H54 (cell line): Measurements from ENCODE around the gene CCDC24.

Experiments
- DNase-seq: peaks from one replicate; pipeline ENCODE4 v3.0.0; 2011; ENCODE audit warnings: low spot score, mixed read lengths; ENCODE audit not compliant: insufficient read length
- FAIRE-seq: peaks from 3 replicates; lab custom pipeline; 2011; peaks lifted over from hg19 to GRCh38; lab: Jason Lieb, UNC
- POLR2A ChIP-seq: IDR thresholded peaks from 2 replicates; pipeline ENCODE4 v1.6.1; 2011; ENCODE audit warnings: low read depth, mild to moderate bottlenecking, low read length

Gene CCDC24

DNA sequence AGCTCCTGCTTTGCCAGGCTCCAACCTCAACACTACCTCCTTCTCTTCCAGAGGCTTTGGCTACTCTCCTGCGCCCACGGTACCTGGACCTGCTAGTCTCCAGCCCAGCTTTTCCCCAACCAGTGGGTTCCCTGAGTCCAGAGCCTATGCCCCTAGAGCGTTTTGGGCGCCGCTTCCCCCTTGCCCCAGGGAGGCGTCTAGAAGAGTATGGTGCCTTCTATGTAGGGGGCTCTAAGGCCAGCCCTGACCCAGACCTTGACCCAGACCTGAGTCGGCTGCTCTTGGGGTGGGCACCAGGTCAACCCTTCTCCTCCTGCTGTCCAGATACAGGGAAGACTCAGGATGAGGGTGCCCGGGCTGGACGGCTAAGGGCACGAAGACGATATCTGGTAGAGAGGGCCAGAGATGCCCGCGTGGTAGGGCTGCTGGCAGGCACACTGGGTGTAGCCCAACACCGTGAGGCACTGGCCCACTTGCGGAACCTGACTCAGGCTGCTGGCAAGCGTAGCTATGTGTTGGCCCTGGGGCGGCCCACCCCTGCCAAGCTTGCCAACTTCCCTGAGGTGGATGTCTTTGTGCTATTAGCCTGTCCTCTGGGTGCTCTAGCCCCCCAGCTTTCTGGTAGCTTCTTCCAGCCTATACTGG, 19.9 kb upstream of the CCDC24 start:
- no peak for DNase-seq
- FAIRE-seq = no peak
- no peak for TF ChIP-seq POLR2A

DNA sequence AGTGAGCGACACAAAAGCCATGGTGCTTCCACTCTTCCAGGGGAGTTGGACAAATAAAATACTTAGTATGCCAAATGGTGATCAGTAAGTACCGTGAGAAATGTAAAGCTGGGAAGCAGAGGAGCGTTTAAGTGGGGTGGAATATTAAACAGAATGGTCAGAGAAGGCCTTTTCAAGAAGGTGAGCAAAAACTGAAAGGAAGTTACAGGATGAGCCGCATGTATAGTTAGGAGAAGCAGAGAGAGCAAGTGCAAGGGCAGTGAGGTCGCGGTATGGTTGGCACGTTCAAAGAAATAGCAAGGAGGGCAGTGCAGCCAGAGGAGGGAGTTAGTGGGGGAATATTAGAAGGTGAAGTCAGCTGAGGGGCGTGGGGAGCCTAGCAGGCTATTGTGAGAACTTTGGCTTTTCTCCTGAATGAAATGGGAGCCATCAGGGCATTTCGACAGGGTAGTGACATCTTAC, 17.4 kb upstream of the CCDC24 start:
- DNase-seq (no peak), FAIRE-seq (no peak)
- no peak for TF ChIP-seq POLR2A

DNA sequence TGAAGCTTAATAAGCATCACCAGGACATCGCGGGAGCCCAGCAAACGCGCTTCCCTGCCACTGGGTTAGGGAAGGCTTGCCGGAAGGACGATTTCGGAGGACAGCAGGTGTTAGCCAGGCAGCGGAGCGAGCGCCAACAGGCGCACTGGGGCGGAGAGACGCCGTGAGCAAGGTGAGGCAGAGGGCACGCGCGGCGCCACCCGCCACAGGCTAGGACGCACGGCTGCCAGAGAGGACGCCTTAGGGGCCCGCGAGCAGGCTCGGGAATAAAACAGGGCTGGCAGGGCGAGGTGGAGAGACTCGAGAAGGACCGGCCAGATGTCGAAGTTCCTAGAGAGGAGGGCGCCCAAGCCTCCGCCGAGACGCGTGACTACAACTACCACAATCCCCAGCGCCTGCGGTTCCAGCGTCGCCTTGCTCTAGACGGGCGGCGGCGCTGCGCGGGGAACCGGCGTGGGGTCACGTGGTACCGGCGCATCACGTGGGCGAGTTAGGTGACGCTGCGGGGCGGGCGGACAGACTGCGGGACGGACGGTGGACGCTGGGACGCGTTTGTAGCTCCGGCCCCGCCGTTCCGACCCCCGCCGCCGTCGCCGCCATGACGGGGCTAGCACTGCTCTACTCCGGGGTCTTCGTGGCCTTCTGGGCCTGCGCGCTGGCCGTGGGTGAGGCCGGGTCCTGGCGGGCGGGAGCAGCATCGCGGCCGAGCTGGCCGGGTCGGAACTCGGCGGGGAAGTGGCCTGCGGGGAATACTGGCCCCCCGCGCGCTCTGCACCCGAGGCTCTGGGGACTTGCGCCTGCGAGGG, 16.8 kb upstream of the CCDC24 start, which contains the start of gene ATP6V0B:
Gene ATP6V0B, plus strand, starts transcription at position 518 of the 806 bp plus-strand sequence. Its CDS starts 81 bp downstream, at position 599.
- no peak for FAIRE-seq

DNA sequence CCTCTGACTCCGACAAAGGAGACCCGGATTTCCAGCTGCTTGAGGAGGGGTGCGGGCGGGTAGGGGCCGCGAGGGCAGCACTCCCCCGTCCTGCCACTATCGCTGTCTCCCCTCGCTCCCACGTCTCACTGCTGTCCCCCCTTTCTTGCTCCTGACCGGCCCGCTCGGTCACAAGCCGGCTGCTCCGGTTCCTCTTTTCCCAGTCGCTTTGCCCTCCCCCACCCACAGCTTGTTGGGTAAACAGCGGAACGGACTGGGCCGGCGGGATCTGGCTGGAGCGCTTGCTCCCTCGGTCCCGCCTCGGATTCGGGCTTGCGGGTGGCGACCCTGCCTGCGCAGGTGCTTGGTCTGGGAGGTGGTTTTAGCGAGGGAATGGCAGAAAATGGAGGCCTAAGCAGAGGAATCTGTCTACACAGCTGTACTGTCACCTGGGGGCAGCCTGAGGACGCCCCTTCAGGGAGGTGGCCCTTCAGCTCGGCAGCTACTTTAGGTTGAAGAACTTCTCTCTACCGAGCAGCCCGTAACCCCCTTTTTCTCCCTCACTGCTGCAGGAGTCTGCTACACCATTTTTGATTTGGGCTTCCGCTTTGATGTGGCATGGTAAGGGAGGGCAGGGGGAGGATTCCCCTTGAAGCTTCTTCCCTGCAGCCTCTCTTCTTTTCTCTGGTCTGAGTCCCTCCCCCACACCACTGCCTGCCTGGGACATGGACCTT, 16.0 kb upstream of the CCDC24 start:
- FAIRE-seq = no peak
- no peak for DNase-seq
- TF ChIP-seq POLR2A = no peak

More for the DNA sequence above, 16.8 kb upstream of the CCDC24 start, which contains the start of gene ATP6V0B:
- peak; percentile 97 for DNase-seq
- peak; percentile 94 for TF ChIP-seq POLR2A

DNA sequence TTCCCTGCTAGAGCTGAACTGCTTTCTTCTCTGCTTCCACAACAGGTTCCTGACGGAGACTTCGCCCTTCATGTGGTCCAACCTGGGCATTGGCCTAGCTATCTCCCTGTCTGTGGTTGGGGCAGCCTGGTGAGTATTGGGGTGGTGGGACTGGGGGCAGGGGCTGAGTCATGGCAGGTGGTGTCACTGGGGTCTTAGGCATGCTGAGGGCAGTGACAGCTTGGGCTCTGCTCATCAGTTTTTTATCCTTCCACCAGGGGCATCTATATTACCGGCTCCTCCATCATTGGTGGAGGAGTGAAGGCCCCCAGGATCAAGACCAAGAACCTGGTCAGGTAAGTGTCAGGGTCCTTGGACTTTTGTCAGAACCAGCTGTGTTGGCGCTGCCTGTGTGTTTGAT, 15.4 kb upstream of the CCDC24 start:
- DNase-seq = no peak
- no peak for TF ChIP-seq POLR2A
- FAIRE-seq = no peak

DNA sequence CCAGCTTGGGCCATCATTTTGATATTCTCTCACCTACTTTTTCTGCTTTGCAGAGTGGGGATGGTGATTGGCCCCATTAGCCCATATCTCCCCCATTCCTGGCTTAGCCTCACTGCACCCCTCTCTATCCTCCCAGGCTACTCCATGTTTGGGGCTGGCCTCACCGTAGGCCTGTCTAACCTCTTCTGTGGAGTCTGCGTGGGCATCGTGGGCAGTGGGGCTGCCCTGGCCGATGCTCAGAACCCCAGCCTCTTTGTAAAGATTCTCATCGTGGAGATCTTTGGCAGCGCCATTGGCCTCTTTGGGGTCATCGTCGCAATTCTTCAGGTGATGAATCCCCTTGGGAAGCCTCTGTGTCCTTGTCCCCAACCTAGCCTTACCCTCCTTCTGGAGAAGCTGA, 14.5 kb upstream of the CCDC24 start:
- FAIRE-seq (no peak), DNase-seq (no peak)
- no peak for TF ChIP-seq POLR2A

DNA sequence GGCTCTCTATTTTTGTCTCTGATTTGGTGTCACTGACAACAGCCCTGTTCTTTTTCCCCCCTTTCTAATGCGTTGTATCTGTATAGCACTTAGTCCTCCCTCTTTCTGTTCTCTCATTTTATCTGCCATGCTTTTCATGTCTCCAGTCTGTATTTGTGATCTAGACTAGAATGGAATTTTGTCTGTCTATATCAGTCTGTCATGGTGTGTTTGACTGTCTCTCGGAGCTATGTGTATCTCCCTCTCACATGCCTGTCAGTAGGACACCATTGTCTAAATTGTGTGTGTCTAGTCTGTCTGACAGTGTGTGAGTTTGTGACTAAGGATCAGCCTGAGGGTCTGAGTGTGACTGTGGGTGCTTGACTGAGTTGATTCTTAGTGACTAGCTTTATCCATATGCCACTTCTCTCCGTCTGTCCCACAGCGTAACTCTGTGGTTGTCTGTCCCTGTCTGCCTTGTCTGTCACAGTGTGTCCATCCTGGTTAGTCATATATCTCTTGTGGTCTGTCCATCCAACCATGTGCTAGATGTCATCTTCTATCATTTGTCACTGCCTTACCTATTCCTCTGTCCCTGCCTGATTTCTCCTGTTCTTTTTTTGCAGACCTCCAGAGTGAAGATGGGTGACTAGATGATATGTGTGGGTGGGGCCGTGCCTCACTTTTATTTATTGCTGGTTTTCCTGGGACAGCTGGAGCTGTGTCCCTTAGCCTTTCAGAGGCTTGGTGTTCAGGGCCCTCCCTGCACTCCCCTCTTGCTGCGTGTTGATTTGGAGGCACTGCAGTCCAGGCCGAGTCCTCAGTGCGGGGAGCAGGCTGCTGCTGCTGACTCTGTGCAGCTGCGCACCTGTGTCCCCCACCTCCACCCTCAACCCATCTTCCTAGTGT, 13.8 kb upstream of the CCDC24 start:
- TF ChIP-seq POLR2A = no peak
- no peak for FAIRE-seq
- no peak for DNase-seq

DNA sequence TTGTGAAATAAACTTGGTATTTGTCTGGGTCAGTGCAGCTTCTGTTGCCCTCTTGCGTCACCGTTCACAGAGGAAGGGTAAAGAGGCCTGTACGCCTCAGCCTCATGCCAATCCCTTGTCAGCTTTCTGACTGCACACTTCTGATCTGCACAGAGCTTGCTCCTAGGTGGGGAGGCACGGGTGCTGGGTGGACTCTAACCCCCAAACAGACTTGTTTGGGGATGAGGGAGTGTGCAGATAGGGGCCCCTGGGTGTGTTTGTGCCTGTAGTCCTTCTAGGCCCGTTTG, 13.2 kb upstream of the CCDC24 start:
- FAIRE-seq = no peak

DNA sequence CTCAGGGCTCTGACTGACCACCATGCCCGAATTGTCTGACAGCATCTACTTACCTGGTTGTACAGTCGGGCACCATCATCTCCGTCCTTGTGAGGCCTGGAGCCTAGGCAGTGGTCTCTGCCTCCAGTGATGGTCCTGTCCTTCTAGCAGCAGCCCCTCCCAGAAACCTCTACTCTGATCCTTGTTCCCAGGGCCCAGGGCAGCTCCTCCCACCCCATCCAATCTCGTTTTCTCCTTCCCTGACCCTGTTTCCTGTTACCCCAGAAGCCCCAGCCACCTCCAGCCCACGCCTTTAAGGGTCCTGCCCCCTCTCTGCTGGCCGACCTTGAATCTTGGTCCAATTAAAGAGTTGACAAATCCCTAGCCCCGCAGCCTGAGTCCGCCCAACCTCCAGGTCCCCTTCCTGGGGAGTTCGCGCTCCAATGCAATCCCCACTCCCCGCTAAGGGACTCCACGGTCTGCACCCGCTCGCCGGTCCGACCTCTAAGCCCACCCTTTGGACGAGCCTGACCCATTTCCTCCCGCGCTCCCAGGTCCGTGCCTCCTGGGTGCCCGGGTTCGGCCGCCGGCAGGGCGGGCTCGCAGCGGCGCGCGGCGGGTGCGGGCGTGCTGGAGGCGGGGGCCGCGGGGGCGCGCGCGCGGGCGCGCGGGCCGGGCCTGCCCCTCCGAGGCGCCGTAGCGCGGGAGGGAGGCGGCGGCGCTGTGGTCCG, 12.7 kb upstream of the CCDC24 start, which contains the start of gene B4GALT2:
Gene B4GALT2, plus strand, starts transcription at position 660 of the 710 bp plus-strand sequence. CDS start 1,951 bp downstream, outside the sequence.
- no peak for FAIRE-seq
- no peak for TF ChIP-seq POLR2A
- DNase-seq = peak; percentile 78

More for the DNA sequence above, 13.2 kb upstream of the CCDC24 start:
- no peak for DNase-seq
- no peak for TF ChIP-seq POLR2A

DNA sequence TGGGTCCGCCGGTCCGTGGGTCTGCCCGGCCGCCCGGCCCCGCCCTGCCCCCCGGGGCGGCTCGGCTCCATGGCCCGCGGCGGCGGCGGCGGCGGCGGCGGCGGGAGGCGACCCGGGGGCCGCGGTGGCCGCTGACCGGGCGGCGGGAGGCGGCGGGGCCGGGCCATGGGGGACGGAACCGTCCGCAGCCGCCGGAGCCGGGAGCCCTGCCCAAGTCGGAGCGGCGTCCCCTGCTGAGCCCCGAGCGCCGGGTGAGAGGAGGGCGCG, 12.2 kb upstream of the CCDC24 start:
- FAIRE-seq (no peak), DNase-seq (no peak)
- 0 out of 2 replicates have a peak, but pooled peaks have one; percentile 4 for TF ChIP-seq POLR2A

DNA sequence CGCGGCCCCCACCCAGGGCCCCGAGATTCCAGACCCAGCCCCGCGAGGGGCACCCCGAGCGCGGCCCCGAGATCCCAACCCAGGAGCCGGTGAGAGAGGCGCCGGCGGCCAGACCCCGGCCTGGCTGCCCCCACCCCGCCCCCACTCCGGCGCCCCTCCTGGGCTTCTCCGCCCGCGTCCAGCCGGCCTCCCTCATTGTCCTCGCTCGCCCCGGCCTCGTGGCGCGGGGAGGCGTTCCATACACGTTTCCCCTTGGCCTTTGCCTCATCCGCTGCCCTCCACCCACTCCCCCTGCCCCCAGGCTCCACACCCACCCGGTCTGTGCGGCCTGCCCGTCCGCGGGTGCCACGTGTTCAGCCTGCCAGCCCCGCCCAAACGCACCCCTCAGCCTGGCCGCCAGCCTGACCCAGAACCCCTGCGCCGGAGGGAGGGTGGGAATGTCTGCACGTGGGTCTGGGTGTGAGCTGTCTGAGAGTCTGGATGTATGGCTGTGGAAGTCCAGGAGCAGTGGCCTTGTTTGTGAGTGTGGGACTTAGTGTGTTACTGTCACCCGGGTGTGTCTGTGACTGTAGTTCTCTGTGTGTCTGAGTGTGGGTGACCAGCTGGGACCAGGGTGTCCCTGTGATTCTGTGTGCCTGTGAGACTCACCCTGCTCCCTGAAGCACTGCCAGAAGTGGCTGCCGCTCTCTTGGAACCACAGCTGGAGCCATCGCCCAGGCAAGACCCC, 11.7 kb upstream of the CCDC24 start:
- no peak for FAIRE-seq
- TF ChIP-seq POLR2A = no peak; the same call in none of the 2 replicates
- DNase-seq = peak; percentile 82
